ENCODE results near the gene DDTL. TPM values are rescaled to one million over a fixed set of nuclear protein-coding genes. Genes with fewer than 3 reads are reported as not detected.

The DDTL gene
- total and polyA plus RNA-seq, 2 donors (not counting 3 experiments of a cell fraction or from before 2014, with no cell fraction given), result 0.57 to 2.7 TPM

- Histone ChIP-seq H3K27me3 (ENCODE audit: control insufficient read depth in 2 of 2, insufficient read depth in 2 of 2, low read length in 2 of 2) (no peaks in the 10 kb centered on the region), H3K4me2 (ENCODE audit: insufficient read depth, low read length) (no peak overlapping the region), H3K36me3 (ENCODE audit: control insufficient read depth in 2 of 2, extremely low read depth in 1 of 2, insufficient read depth in 2 of 2, low read length in 2 of 2) (no peaks in the 10 kb centered on the region), H3K9me3 (replicated peaks; ENCODE audit: control insufficient read depth, insufficient read depth, low read length) (no peaks in the 10 kb centered on the region), H2AFZ (ENCODE audit: low read depth, low read length) (no peak overlapping the region), H4K20me1 (replicated peaks; ENCODE audit: control insufficient read depth, extremely low read depth, insufficient read depth, low read length) (no peaks in the 10 kb centered on the region), H3K79me2 (ENCODE audit: control insufficient read depth, insufficient read depth, low read length) (peaks cover 26% of the 10 kb centered on the region), H3K9me1 (replicated peaks; ENCODE audit: control insufficient read depth, extremely low read depth, insufficient read depth, low read length) (no peaks in the 10 kb centered on the region), H3K9ac (replicated peaks; ENCODE audit: extremely low read depth, insufficient read depth, low read length) (no peak overlapping the region), H3K27ac (ENCODE audit: insufficient read depth, low read depth, low read length) (no peak overlapping the region), H3K4me3 (replicated peaks in 1 of 3; ENCODE audit: insufficient read depth in 1 of 3, low read depth in 1 of 3, low read length in 3 of 3) (no peak overlapping the region), H3K4me1 (ENCODE audit: control insufficient read depth, extremely low read depth, insufficient read depth, low read length) (peaks cover 5% of the 10 kb centered on the region)
- CTCF ChIA-PET, result interaction anchor here (1.0 to 1.4 kb wide), 3 partner anchors 22 to 165 kb away, joined by 3 to 9 read pairs (median 5); no protein-coding TSS in a partner anchor
- FAIRE-seq (no peak), DNase-seq (ENCODE audit: low read depth, low spot score) (no peak)
- TF ChIP-seq MAX (IDR thresholded peaks at IDR 0.05; ENCODE audit: insufficient read depth, insufficient read length), result no peak
- no peak for TF ChIP-seq JUN (IDR thresholded peaks at IDR 0.05; ENCODE audit: borderline replicate concordance, insufficient read depth, insufficient read length, low read depth)
- no peak for TF ChIP-seq CTCF (IDR thresholded peaks at IDR 0.05; ENCODE audit: extremely low read depth in 1 of 2, insufficient read depth in 1 of 2, low read depth in 1 of 2, low read length in 2 of 2)
- TF ChIP-seq POLR2A (IDR thresholded peaks at IDR 0.05; ENCODE audit: low read depth, low read length), result no peak
- TF ChIP-seq FOS (IDR thresholded peaks at IDR 0.05; ENCODE audit: borderline replicate concordance, insufficient read depth, low read length), result no peak
- no peak for TF ChIP-seq GATA2 (IDR thresholded peaks at IDR 0.05; ENCODE audit: insufficient read depth, insufficient read length, low read depth, low read length)
- TF ChIP-seq POLR2AphosphoS5 (IDR thresholded peaks at IDR 0.05; ENCODE audit: insufficient read depth, low read depth, low read length), result no peak
- no peak for TF ChIP-seq EZH2 (IDR thresholded peaks at IDR 0.05; ENCODE audit: borderline replicate concordance, low read depth, low read length, severe bottlenecking)
- TF ChIP-seq MYC (IDR thresholded peaks at IDR 0.05; ENCODE audit: low read depth, low read length), result no peak
- dilution Hi-C loops (cut with MboI; ENCODE audit: extremely low pct_ligation_motif_present, low sequenced_read_pairs) (no loop called here), intact Hi-C loops (cut with micrococcal nuclease) (loop anchor here (5.0 kb wide), 1 partner anchor 147 kb away; no protein-coding TSS in a partner anchor)
- POLR2A ChIA-PET, result no interaction called here
- no TSS peak for BruUV-seq (replicated peaks)
Measured at GRCh38 chr22:24010018-24010391, 43.3 kb downstream of the DDTL start.
